HL-60 (cell line): ENCODE results near the gene MYORG.

ENCODE experiments used
- CTCF ChIP-seq: IDR thresholded peaks from one replicate; pipeline ENCODE4 v1.5.1; 2011; ENCODE audit warnings: low read length, control low read depth, inconsistent platforms; ENCODE audit not compliant: insufficient read depth
- GABPA ChIP-seq: IDR thresholded peaks from 2 replicates; pipeline ENCODE4 v1.6.1; 2012; ENCODE audit warnings: low read depth

DNA sequence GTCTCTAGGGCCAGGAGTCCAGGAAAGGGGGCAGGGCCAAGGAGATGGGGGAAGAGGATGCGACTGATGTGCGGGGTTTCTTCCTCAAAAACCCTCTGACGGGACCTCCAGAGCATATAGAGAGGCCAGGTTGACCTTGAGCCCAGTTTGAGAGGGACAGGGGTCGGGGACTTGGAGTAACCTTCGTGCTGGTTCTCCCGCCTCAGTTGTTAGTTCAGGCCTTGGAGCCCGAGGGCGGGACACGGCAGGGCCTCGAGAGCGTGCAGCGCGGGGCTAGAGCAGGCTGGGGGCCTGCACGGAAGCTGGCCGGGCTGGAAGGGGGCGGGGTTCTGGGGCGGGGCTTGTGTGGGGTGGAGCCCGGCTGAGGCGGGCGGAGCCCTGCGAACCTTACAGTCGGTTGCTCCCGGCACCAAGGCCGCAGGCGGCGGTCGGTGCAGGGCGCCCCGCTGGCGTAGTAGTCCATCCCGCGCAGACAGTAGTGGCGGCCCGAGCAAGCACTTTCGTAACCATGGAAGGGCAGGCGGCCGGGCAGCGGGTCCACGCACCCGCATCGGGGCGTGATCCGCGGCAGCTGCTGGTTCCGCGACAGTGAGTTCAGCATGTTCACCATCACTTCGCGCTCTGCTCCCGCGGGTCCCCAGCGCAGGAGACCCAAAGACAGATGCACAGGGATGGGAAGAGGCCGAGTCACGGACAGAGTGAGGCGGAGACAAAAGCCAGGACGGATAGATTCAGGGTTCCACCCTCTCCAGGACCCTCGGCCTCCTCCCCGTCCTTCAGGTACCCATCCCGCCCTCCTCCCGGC lies 4.0 kb upstream of the MYORG start:
- TF ChIP-seq CTCF: no peak
- no peak for TF ChIP-seq GABPA
